ENCODE measurements around the gene ATP2A1.
"Not testable (repeated sequence)": the region's sequence is repeated elsewhere in the genome, so short reads cannot be mapped to it uniquely, and the experiment has no call there.

Gene ATP2A1

DNA sequence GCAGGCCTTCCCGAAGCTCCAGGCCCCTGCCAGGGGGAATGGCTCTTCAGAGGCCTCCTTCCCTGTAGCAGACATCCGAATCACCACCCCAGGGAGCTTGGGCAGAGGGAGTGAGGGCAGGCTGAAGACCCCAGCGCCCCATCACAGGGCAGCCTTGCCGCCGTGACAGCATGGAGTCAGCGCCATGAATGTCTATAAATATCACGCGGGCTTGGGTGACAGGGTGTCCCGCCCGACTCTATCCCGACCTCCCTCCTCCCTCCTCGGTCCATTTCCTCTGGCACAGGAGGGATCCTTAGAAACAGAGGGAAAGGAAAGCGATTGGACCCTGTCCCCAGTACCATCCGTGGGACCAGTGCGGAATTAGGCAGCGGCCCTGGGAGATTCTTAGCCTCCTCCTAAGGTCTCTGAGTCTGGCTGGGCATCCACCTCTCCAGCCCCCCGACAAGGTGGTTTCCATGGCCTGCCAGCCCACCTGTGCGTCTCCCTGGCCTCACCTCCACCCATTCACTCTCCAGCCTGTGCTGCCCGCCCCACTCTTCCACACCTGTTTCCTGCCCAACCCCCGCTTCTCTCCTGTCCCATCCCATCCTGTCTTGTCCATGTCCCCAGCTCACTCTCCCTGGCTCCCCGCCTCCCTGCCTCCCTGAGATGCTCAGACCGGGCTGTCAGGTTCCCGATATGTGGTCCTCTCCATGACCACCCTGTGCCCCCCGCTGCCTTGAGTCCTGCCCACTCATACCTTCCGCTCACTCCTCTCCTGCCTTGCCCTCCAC lies 5.1 kb downstream of the ATP2A1 start:
- DNase-seq = no peak

DNA sequence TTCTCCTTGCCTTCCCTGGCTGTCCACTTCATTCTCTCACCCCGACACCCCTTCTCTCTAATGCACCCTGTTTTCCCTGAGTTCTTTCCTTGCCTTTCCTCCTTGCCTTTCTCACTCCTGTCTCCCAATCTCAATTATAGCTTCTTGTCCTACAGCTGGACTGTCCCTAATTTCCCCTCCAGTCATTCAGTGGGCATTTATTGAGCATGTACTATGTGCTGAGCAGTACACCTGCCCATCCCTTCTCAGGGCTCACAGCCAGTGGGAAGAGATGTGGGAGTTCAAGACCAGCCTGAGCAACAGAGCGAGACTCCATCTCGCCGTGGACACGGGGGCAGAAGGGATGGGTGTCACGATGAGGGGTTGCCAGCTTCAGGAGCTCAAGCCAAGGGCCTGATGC lies 5.8 kb downstream of the ATP2A1 start:
- no peak for DNase-seq

- no peak for DNase-seq
These were observed 8.7 kb downstream of the ATP2A1 start for GRCh38 chr16:28886945-28887344.

DNA sequence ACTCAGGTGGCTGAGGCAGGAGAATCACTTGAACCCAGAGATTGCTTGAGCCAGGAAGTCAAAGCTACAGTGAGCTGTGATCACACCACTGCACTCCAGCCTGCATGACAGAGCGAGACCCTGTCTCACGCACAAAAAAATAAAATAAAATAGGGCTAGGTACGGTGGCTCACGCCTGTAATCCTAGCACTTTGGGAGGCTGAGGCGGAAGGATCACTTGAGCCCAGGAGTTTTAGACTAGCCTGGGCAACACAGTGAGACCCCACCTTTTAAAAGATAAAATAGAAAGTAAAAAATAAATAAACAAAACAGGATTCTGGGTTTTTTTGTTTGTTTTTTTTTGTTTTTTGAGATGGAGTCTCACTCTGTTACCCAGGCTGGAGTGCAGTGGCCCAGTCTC lies 12.1 kb downstream of the ATP2A1 start:
- DNase-seq = not testable (repeated sequence)

GRCh38 chr16:28891964-28892890 lies 13.9 kb downstream of the ATP2A1 start:
- no peak for DNase-seq

- DNase-seq = no peak
These were observed 15.0 kb downstream of the ATP2A1 start for GRCh38 chr16:28893291-28893690.

DNA sequence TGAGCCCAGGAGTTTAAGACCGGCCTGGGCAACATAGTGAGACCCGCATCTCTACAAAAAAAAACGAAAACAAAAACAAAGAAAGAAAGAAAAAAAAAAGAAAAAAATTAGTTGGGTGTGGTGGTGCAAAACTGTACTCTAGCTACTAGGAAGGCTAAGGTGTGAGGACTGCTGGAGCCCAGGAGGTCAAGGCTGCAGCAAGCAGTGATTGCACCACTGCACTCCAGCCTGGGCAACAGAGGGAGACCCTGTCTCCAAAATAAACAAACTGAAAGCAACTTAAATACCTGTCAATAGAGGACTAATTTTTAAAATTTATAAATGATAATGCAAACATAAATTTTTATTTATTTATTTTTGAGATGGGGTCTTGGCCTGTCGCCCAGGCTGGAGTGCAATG lies 17.3 kb downstream of the ATP2A1 start:
- no peak for DNase-seq

- no peak for DNase-seq
These were observed 19.5 kb downstream of the ATP2A1 start for GRCh38 chr16:28897826-28898225.

DNA sequence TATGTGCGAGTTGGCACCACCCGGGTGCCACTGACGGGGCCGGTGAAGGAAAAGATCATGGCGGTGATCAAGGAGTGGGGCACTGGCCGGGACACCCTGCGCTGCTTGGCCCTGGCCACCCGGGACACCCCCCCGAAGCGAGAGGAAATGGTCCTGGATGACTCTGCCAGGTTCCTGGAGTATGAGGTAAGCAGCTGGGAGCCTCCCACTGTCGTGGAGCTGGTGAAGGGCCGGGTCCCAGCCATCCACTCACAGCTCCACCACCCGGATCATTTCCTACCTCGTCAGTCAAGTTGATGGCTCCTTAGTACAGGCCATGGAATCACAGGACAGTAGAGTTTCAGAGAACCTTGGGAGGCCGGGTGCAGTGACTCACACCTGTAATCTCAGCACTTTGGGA lies 20.0 kb downstream of the ATP2A1 start:
- no peak for DNase-seq

DNA sequence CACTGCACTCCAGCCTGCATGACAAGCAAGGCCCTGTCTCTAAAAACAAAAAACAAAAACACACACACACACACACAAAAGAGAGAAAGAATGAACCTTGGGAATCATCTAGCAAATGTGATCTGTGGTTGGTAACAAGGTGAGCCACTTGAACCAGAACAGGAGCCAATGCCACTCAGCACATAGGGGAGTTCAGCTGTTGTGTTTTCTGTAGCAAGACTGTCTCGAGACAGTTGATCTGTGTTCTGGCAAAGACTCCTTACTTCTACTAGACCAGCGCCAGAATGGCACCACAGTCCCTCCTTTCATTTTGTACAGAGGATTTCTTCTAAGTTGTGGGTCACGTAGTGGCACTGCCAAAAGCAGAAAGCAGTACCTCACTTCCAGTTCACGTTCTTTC lies 20.7 kb downstream of the ATP2A1 start:
- no peak for DNase-seq

DNA sequence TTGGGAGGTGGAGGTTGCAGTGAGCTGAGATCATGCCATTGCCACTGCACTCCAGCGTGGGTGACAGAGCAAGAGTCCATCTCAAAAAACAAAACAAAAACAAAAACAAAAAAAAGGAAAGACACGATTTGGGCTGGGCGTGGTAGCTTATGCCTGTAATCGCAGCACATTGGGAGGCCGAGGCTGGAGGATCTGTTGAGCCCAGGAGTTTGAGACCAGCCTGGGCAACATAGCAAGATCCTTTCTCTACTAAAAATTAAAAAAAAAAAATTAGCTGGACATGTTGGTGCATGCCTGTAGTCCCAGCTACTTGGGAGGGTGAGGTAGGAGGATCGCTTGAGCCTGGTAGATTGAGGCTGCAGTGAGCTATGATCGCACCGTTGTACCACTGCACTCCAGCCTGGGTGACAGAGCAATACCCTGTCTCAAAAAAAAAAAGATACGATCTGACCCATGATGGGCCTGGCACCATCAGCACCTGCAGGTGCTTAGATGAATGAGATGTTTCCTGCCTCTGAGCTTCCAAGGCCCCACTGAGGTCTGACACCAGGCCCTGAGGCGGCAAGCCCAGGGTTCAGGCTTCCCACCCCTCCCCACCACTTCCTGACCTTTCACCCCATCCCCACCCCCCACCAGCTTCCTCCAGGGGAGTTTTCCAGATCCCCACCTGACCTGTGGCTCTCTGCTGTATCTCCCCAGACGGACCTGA lies 21.7 kb downstream of the ATP2A1 start:
- DNase-seq = no peak

GRCh38 chr16:28900601-28901000 lies 22.3 kb downstream of the ATP2A1 start:
- no peak for DNase-seq

- DNase-seq = no peak
These were observed 23.6 kb downstream of the ATP2A1 start for GRCh38 chr16:28901862-28902261.

- DNase-seq = no peak
These were observed 24.6 kb downstream of the ATP2A1 start for GRCh38 chr16:28902909-28903308.

DNA sequence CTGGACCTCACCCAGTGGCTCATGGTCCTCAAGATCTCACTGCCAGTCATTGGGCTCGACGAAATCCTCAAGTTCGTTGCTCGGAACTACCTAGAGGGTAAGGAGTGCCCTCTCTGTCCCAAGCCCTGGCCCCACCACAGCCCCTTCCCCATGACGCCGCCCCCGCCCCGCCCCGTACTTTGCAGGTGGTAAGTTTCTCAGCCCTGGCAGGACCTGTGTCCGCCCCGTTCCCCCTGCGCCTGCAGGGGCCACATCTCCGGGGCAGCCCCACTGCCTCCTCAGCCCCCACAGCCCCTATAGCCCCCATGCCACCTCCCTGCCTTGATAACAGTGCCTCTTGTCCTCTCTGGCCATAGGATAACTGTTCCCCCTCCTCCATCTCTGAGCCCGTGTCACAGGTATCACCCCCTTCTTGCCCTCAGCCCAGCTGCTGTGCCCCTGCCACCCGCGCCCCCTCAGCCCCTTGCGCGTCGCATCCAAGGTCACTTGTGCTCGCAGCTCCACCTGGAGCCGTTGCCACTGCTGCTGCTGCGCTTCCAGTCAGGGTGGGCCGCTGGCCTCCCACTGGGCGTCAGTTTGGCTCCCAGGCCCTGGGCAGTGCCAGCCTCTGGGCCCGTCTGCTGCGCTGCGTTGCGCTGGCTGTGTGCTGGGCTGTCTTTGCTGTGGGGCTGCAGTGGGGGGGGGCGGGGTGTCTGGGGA lies 25.2 kb downstream of the ATP2A1 start:
- DNase-seq = no peak

- DNase-seq = no peak
These were observed 26.1 kb downstream of the ATP2A1 start for GRCh38 chr16:28904363-28904762.

DNA sequence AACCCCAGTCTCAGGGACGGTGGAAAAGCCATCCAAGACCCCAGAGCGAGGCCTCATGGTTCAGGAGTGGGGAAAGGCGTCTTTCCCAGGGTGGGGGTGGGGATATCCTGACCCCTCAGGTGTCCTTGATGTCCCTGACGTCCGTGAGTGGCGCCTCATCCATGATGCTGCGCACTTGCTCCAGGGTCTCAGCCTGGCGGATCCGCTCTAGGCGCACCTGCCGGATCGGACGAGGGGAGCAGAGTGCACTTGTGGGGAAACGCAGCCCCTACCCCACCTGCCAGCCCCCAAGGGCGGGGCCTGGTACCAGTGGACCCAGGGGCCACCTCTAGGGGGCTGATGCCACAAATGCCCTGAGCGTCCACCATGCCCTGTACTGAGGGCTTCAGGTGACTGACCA lies 26.5 kb downstream of the ATP2A1 start:
- no peak for DNase-seq

- DNase-seq = no peak
These were observed 27.0 kb downstream of the ATP2A1 start for GRCh38 chr16:28905229-28905754.

DNA sequence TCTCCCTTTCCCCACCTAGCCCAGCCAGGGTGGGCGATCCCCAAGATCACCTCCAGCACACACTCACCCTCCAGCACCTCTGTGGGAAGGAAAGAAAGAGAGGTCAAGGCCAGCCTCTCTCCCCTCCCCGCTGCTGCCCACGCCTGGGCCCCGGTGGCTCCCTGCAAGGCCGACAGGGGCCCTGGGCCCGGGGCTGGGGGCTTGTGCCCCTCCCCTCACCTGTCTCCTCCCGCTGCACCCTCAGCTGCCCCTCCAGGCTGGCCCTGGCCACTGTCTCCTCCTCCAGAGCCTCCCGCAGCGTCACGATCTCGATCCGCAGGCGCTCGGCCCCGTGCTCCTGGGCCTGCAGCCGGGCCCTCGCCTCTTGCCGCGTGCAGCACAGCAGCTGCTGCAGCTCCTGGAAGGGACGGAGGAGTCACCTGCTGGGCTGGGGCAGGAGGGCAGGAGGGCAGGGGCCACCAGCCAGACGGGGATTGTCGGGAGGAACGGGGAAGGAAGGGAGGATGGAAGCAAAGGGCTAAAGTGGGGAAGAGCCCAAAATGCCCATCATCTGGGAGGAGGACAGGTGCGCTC lies 27.6 kb downstream of the ATP2A1 start:
- no peak for DNase-seq

DNA sequence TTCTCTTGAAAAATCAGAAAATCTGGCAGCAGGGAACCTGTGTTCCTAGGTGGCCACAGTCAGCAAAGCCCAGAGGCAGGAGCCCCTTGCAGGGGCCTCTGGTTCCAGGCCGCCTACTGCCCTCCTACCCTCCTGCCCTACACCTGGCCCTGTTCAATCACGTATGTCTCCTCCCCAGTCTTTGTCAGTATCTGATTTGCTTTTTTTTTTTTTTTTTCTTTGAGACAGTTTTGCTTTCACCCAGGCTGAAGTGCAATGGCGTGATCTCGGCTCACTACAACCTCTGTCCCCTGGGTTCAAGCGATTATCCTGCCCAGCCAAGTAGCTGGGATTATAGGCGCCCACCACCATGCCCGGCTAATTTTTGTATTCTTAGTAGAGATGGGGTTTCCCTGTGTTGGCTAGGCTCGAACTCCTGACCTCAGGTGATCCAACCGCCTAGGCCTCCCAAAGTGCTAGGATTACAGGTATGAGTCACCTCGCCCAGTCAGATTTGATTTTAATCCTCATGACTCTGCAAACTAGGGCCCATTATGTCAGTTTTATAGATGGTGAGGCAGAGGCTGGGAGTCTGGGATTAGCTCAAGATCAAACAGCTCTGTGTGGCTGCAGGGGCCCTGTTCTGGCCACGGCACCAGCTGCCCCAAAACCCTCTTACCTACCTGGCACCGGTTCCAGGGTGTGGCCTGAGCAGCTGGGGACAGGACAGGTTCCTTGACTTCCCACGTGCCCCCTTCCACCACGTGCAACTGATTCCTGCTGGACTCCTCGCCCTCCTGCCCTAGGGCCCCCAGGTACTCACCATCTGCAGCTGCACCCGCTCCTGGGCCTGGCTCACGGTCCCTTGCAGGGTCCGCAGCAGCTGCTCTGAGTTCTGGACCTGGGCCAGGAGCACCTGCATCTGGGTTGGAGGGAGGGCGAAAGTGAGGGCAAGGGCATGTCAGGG lies 32.1 kb downstream of the ATP2A1 start:
- DNase-seq = no peak

- no peak for DNase-seq
These were observed 34.3 kb downstream of the ATP2A1 start for GRCh38 chr16:28912558-28912957.
